Endothelial cell of umbilical vein (primary cell): ENCODE data around the gene PCID2.

ENCODE experiments used
- CTCF ChIP-seq, 2 donors: IDR thresholded peaks; 1 replicate in 1 of 2; 2 replicates in 1 of 2; pipeline ENCODE4 v1.5.1; 2011; ENCODE audit warnings: low read length in 2 of 2, mild to moderate bottlenecking in 2 of 2, moderate library complexity in 2 of 2, control low read depth in 1 of 2, inconsistent platforms in 1 of 2, low read depth in 1 of 2; ENCODE audit not compliant: insufficient read depth in 1 of 2; ENCODE audit errors: extremely low read depth in 1 of 2
- EZH2 ChIP-seq: IDR thresholded peaks from 2 replicates; pipeline ENCODE4 v1.6.1; 2012; ENCODE audit warnings: borderline replicate concordance, low read depth, mild to moderate bottlenecking, moderate library complexity, low read length, inconsistent platforms; ENCODE audit not compliant: severe bottlenecking
- FOS ChIP-seq: IDR thresholded peaks from 2 replicates; pipeline ENCODE4 v1.6.1; 2011; ENCODE audit warnings: mild to moderate bottlenecking, low read length, moderate library complexity, borderline replicate concordance; ENCODE audit not compliant: insufficient read depth
- JUN ChIP-seq: IDR thresholded peaks from 2 replicates; pipeline ENCODE4 v1.6.1; 2011; ENCODE audit warnings: borderline replicate concordance, low read depth; ENCODE audit not compliant: insufficient read length, insufficient read depth
- MAX ChIP-seq: IDR thresholded peaks from 2 replicates; pipeline ENCODE4 v1.6.1; 2011; ENCODE audit not compliant: insufficient read depth, insufficient read length
- MYC ChIP-seq: IDR thresholded peaks from one replicate; pipeline ENCODE4 v1.6.1; 2011; ENCODE audit warnings: mild to moderate bottlenecking, low read depth, low read length
- POLR2A ChIP-seq: IDR thresholded peaks from 2 replicates; pipeline ENCODE4 v1.6.1; 2012; ENCODE audit warnings: low read depth, mild to moderate bottlenecking, control low read depth, low read length
- POLR2AphosphoS5 ChIP-seq: IDR thresholded peaks from 2 replicates; pipeline ENCODE4 v1.6.1; 2012; ENCODE audit warnings: low read depth, mild to moderate bottlenecking, control low read depth, low read length, moderate library complexity; ENCODE audit not compliant: insufficient read depth

DNA sequence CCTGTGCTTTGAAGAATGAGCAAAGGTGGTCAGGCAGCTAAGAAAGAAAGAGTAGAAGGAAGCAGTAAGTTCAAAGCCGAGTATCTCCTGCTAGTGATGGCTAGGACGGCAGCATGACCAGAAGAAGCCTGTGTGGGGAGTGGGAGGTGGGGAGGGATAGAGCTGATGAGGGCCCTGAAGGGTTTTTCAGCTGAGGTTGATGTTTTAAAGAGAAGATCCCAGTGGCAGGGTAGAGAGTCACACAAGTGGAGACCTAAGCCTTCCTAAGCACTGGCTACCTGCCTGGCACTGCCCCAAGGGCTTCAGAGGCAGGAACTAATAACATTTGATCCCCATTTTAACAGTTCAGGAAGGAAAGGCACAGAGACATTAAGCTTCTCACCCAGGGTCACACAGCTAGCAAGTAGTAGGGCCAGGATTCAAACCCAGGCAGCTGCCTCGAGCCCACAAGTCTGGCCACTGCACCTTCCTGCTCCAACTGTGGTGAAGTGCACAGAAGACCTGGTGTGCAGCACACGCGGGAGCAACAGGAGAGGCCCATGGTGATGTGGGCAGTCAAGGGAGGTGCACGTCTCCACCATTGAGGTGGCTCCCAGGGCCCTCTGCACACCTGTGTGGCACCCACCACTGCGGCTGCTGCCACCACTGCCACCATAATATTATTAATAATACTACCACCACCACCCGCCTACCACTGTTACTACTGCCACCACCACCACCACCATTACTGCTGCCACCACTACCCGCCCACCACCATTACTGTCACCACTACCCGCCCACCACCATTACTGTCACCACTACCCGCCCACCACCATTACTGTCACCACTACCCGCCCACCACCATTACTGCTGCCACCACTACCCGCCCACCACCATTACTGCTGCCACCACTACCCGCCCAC, 23.1 kb upstream of the PCID2 start:
- TF ChIP-seq CTCF (IDR thresholded peaks at IDR 0.05; ENCODE audit: extremely low read depth in 1 of 2, insufficient read depth in 1 of 2, low read depth in 1 of 2, low read length in 2 of 2): no peak
- TF ChIP-seq POLR2AphosphoS5: no peak
- TF ChIP-seq MYC: no peak
- no peak for TF ChIP-seq POLR2A
- no peak for TF ChIP-seq EZH2
- TF ChIP-seq FOS: no peak
- TF ChIP-seq JUN: no peak
- TF ChIP-seq MAX: no peak
